ENCODE results near the gene LRRC47.

- no peak for TF ChIP-seq CTCF (IDR thresholded peaks at IDR 0.05)
- no peak for TF ChIP-seq POLR2A (IDR thresholded peaks at IDR 0.05)
These were observed 26.1 kb upstream of the LRRC47 start for GRCh38 chr1:3822421-3822820.

Measured in uterus (tissue), 2 donors.